PFSK-1 (cell line): Measurements from ENCODE around the gene USP24.

ENCODE experiments used
- FOXP2 ChIP-seq: optimal IDR thresholded peaks from 2 replicates; pipeline ENCODE3; 2011; ENCODE audit warnings: borderline replicate concordance, control low read depth, inconsistent platforms; ENCODE audit not compliant: insufficient read depth; ENCODE audit errors: extremely low read length, extremely low read depth
- POLR2AphosphoS5 ChIP-seq: IDR thresholded peaks from 2 replicates; pipeline ENCODE4 v1.6.1; 2012; ENCODE audit warnings: low read depth, mild to moderate bottlenecking, control low read depth, low read length, moderate library complexity
- SIN3A ChIP-seq: IDR thresholded peaks from 2 replicates; pipeline ENCODE4 v1.6.1; 2012; ENCODE audit warnings: mild to moderate bottlenecking, low read length, moderate library complexity, borderline replicate concordance; ENCODE audit not compliant: insufficient read depth
- TAF1 ChIP-seq: IDR thresholded peaks from 2 replicates; pipeline ENCODE4 v1.6.1; 2012; ENCODE audit warnings: low read length, control low read depth, borderline replicate concordance; ENCODE audit not compliant: insufficient read depth

- TF ChIP-seq SIN3A (no peak), FOXP2 (no peak), POLR2AphosphoS5 (no peak), TAF1 (no peak)
Measured at GRCh38 chr1:55070293-55071164, 144.6 kb downstream of the USP24 start.
